KMS-11 (cell line): ENCODE data around the gene IPO4.

Experiments used
- H2AFZ ChIP-seq: fragments of 200-600 bp; sonication (generic); 2 replicates; pipeline ENCODE4 v1.6.1; 2016; ENCODE audit warnings: antibody characterized with exemption, mixed run types, low read depth
- H3K27ac ChIP-seq: fragments of 200-600 bp; sonication (generic); 2 replicates; pipeline ENCODE4 v1.6.1; 2016; ENCODE audit warnings: mild to moderate bottlenecking, mixed run types
- H3K27me3 ChIP-seq: fragments of 200-600 bp; sonication (generic); 2 replicates; pipeline ENCODE4 v1.6.1; 2017; ENCODE audit warnings: mild to moderate bottlenecking, low read depth, mixed run types, moderate library complexity; ENCODE audit not compliant: insufficient read depth
- H3K36me3 ChIP-seq: fragments of 200-600 bp; sonication (generic); 2 replicates; pipeline ENCODE4 v1.6.1; 2017; ENCODE audit warnings: mild to moderate bottlenecking, mixed run types; ENCODE audit not compliant: insufficient read depth
- H3K4me1 ChIP-seq: fragments of 200-600 bp; sonication (generic); 2 replicates; pipeline ENCODE4 v1.6.1; 2016; ENCODE audit warnings: mild to moderate bottlenecking, low read depth, mixed run types; ENCODE audit not compliant: poor library complexity, severe bottlenecking
- H3K4me2 ChIP-seq: fragments of 200-600 bp; sonication (generic); 2 replicates; pipeline ENCODE4 v1.7.0; 2016; ENCODE audit warnings: mild to moderate bottlenecking, mixed run types
- H3K4me3 ChIP-seq: fragments of 200-600 bp; sonication (generic); IDR thresholded peaks from 2 replicates; pipeline ENCODE4 v1.6.1; 2017; ENCODE audit warnings: low read depth, low read length, mixed read lengths; ENCODE audit not compliant: insufficient read depth
- H3K79me2 ChIP-seq: fragments of 200-600 bp; sonication (generic); 2 replicates; pipeline ENCODE4 v1.6.1; 2016; ENCODE audit warnings: low read depth, mixed run types; ENCODE audit not compliant: insufficient read depth
- H3K9ac ChIP-seq: fragments of 200-600 bp; sonication (generic); 2 replicates; pipeline ENCODE4 v1.6.1; 2016; ENCODE audit warnings: mild to moderate bottlenecking, mixed run types
- H4K20me1 ChIP-seq: fragments of 200-600 bp; sonication (generic); 2 replicates; pipeline ENCODE4 v1.6.1; 2016; ENCODE audit warnings: mild to moderate bottlenecking, mixed run types; ENCODE audit not compliant: insufficient read depth
- CTCF ChIP-seq: fragments of 200-600 bp; sonication (generic); conservative IDR thresholded peaks from 2 replicates; pipeline ENCODE4 v1.6.1; 2017; ENCODE audit warnings: low read depth, mild to moderate bottlenecking, antibody characterized with exemption, low read length, moderate library complexity, mixed read lengths

The IPO4 gene

GRCh38 chr14:24145690-24146452, 42.7 kb downstream of the IPO4 start:
- Histone ChIP-seq H3K4me3 (peak overlapping the region; percentile 34), H3K36me3 (no peaks in the 10 kb centered on the region), H3K27ac (peak overlapping the region; percentile 46; the same call in 1 of the 2 replicates)

GRCh38 chr14:24145219-24145618, 43.4 kb downstream of the IPO4 start:
- Histone ChIP-seq H4K20me1 (no peaks in the 10 kb centered on the region), H3K27me3 (no peaks in the 10 kb centered on the region), H3K27ac (no peak overlapping the region; the same call in 1 of the 2 replicates), H2AFZ (no peak overlapping the region), H3K36me3 (no peaks in the 10 kb centered on the region), H3K79me2 (peaks cover 19% of the 10 kb centered on the region; the same call in 1 of the 2 replicates), H3K4me1 (peaks cover 13% of the 10 kb centered on the region), H3K9ac (no peak overlapping the region; the same call in 1 of the 2 replicates), H3K4me2 (peak overlapping the region; percentile 80), H3K4me3 (no peak overlapping the region)
- no peak for TF ChIP-seq CTCF

More at GRCh38 chr14:24145690-24146452, 42.7 kb downstream of the IPO4 start:
- TF ChIP-seq CTCF: no peak
- H3K79me2 ChIP-seq: peaks cover 19% of the 10 kb centered on the region; the same call in 1 of the 2 replicates
- H3K27me3 ChIP-seq: no peaks in the 10 kb centered on the region
- H3K9ac ChIP-seq: peak overlapping the region; percentile 49; the same call in 1 of the 2 replicates
- H4K20me1 ChIP-seq: no peaks in the 10 kb centered on the region
- H2AFZ ChIP-seq: no peak overlapping the region
- peak overlapping the region; percentile 80 for H3K4me2 ChIP-seq
- H3K4me1 ChIP-seq: peaks cover 13% of the 10 kb centered on the region

GRCh38 chr14:24144451-24144850, 44.2 kb downstream of the IPO4 start:
- peaks cover 18% of the 10 kb centered on the region for H3K4me1 ChIP-seq

GRCh38 chr14:24143511-24143910, 45.1 kb downstream of the IPO4 start:
- Histone ChIP-seq H2AFZ (no peak overlapping the region), H3K9ac (no peak overlapping the region), H3K27ac (no peak overlapping the region), H3K4me2 (no peak overlapping the region), H3K27me3 (no peaks in the 10 kb centered on the region), H3K4me1 (peaks cover 23% of the 10 kb centered on the region), H3K36me3 (no peaks in the 10 kb centered on the region), H3K4me3 (no peak overlapping the region), H3K79me2 (peaks cover 26% of the 10 kb centered on the region; the same call in 1 of the 2 replicates), H4K20me1 (no peaks in the 10 kb centered on the region)
- TF ChIP-seq CTCF: no peak

More at GRCh38 chr14:24144451-24144850, 44.2 kb downstream of the IPO4 start:
- H4K20me1 ChIP-seq: no peaks in the 10 kb centered on the region
- no peaks in the 10 kb centered on the region for H3K36me3 ChIP-seq
- no peak for TF ChIP-seq CTCF
- no peak overlapping the region for H3K4me3 ChIP-seq
- H3K27ac ChIP-seq: no peak overlapping the region
- peaks cover 22% of the 10 kb centered on the region; the same call in 1 of the 2 replicates for H3K79me2 ChIP-seq
- H2AFZ ChIP-seq: no peak overlapping the region
- no peaks in the 10 kb centered on the region for H3K27me3 ChIP-seq
- no peak overlapping the region for H3K9ac ChIP-seq
- no peak overlapping the region for H3K4me2 ChIP-seq
